NCI-H524 treated with DMSO at 0.1 percent for 48 hours (cell line): ENCODE data around the gene AMPD1.

Experiments
- DNase-seq: peaks from one replicate; lab custom pipeline; 2025; lab: John Stamatoyannopoulos, UW

AMPD1 gene

GRCh38 chr1:114695430-114696058 lies at the start of gene AMPD1:
TSS of gene AMPD1 (minus strand) at chr1:114695546. CDS start at chr1:114695471, 75 bp downstream.
- DNase-seq: no peak

- no peak for DNase-seq
Observed at GRCh38 chr1:114741963-114742746, 46.8 kb upstream of the AMPD1 start.

GRCh38 chr1:114740331-114740730 lies 45.0 kb upstream of the AMPD1 start:
- no peak for DNase-seq

- DNase-seq: no peak
Observed at GRCh38 chr1:114737314-114737849, 42.0 kb upstream of the AMPD1 start.

- DNase-seq: no peak
Observed at GRCh38 chr1:114735479-114735878, 40.1 kb upstream of the AMPD1 start.

GRCh38 chr1:114729782-114730181 lies 34.4 kb upstream of the AMPD1 start:
- DNase-seq: no peak

GRCh38 chr1:114728553-114728952 lies 33.2 kb upstream of the AMPD1 start:
- no peak for DNase-seq

GRCh38 chr1:114725230-114725629 lies 29.9 kb upstream of the AMPD1 start:
- no peak for DNase-seq

- DNase-seq: no peak
Observed at GRCh38 chr1:114723915-114724314, 28.6 kb upstream of the AMPD1 start.

- DNase-seq: no peak
Observed at GRCh38 chr1:114723457-114723856, 28.1 kb upstream of the AMPD1 start.

- no peak for DNase-seq
Observed at GRCh38 chr1:114720492-114720891, 25.1 kb upstream of the AMPD1 start.

- DNase-seq: no peak
Observed at GRCh38 chr1:114719424-114719787, 24.1 kb upstream of the AMPD1 start.

- DNase-seq: no peak
Observed at GRCh38 chr1:114718661-114719423, 23.5 kb upstream of the AMPD1 start.

GRCh38 chr1:114716304-114717170 lies 21.2 kb upstream of the AMPD1 start, which contains the start of gene NRAS:
TSS of gene NRAS (minus strand) at chr1:114716771. CDS start at chr1:114716160, 611 bp downstream.
- peak; percentile 14 for DNase-seq

- no peak for DNase-seq
Observed at GRCh38 chr1:114715952-114716303, 20.6 kb upstream of the AMPD1 start.

- DNase-seq: no peak
Observed at GRCh38 chr1:114712977-114713376, 17.6 kb upstream of the AMPD1 start.

- DNase-seq: no peak
Observed at GRCh38 chr1:114710360-114710759, 15.0 kb upstream of the AMPD1 start.

GRCh38 chr1:114707604-114708003 lies 12.3 kb upstream of the AMPD1 start:
- no peak for DNase-seq

- no peak for DNase-seq
Observed at GRCh38 chr1:114703242-114703641, 7.9 kb upstream of the AMPD1 start.

GRCh38 chr1:114702737-114703136 lies 7.4 kb upstream of the AMPD1 start:
- no peak for DNase-seq

- no peak for DNase-seq
Observed at GRCh38 chr1:114701931-114702330, 6.6 kb upstream of the AMPD1 start.
